ENCODE data around the gene CDK12.

Gene CDK12

DNA sequence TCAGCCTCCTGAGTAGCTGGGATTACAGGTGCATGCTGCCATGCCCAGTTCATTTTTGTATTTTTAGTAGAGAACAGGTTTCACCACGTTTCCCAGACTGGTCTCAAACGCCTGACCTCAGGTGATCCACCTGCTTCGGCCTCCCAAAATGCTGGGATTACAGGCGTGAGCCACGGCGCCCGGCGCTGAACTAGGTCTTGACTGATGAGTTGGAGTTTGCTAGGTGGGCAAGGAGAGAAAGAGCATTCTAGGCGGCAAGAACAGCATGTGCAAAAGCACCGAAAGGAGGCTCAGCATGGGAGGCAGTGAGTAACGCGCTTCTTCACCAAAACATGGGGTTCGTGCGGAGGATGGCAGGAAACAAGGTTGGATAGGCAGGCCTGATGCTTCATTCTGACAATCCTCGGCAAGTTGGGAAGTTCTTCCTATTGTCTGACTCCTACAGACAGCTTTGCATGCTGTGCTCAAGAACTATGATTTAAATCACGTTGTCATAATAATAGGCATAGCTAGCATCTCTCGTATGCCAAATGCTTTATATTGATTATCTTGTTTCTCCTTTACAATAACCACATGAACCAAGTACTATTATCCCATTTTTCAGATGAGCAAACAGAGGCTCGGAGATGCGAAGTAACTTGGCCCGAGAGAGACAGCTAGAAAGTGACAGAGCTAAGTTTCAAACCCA is 119.9 kb downstream of the CDK12 start:
- no peak for DNase-seq (ENCODE audit: low read depth in 4 of 4, low spot score in 1 of 4)

GRCh38 chr17:39581759-39582085 is 120.4 kb downstream of the CDK12 start:
- no peak for DNase-seq (ENCODE audit: low read depth in 4 of 4, low spot score in 1 of 4)

DNA sequence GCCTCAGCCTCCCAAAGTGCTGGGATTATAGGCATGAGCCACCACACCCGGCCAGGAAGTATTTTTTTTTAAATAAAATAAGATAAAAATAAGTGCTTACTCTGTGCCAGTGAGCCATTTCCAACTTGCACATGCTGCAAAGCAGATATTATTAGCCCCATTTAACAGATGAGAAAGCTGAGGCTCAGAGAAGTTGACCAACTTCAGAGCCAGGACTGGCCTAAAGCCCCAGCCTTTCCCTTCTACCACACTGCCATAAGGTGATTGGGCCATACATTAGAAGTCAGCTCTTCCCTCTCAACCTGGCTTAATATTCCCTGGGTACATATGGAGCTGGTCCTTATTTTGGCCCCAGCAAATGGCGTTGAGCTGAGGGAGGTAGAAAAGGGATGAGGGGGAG is 121.4 kb downstream of the CDK12 start:
- DNase-seq (ENCODE audit: low read depth in 4 of 4, low spot score in 1 of 4): no peak
